ENCODE data around the gene SLC8A3.

The SLC8A3 gene

GRCh38 chr14:70057519-70058136 lies 131.1 kb downstream of the SLC8A3 start:
- no peak for DNase-seq (ENCODE audit: low spot score in 2 of 2)

GRCh38 chr14:70052990-70053389 lies 135.8 kb downstream of the SLC8A3 start:
- peak in 1 of 2 experiments; percentile 49 for DNase-seq (ENCODE audit: low spot score in 2 of 2)

More at GRCh38 chr14:70057519-70058136, 131.1 kb downstream of the SLC8A3 start:
- Histone ChIP-seq H3K4me1 (no peaks in the 10 kb centered on the region), H3K27me3 (ENCODE audit: low read depth) (no peaks in the 10 kb centered on the region), H3K9me3 (no peaks in the 10 kb centered on the region), H3K4me3 (no peak overlapping the region), H3K36me3 (replicated peaks) (no peaks in the 10 kb centered on the region)
- in situ Hi-C loops (cut with MboI; ENCODE audit: low sequenced_read_pairs): no loop called here

GRCh38 chr14:70050136-70050535 lies 138.6 kb downstream of the SLC8A3 start:
- no peak for DNase-seq (ENCODE audit: low spot score in 2 of 2)
- in situ Hi-C loops (cut with MboI; ENCODE audit: low sequenced_read_pairs): no loop called here
- Histone ChIP-seq H3K4me1 (no peaks in the 10 kb centered on the region), H3K4me3 (no peak overlapping the region), H3K36me3 (replicated peaks) (no peaks in the 10 kb centered on the region), H3K9me3 (no peaks in the 10 kb centered on the region), H3K27me3 (ENCODE audit: low read depth) (peaks cover 9% of the 10 kb centered on the region; the same call in 1 of the 2 replicates)

More at GRCh38 chr14:70052990-70053389, 135.8 kb downstream of the SLC8A3 start:
- H3K9me3 ChIP-seq: no peaks in the 10 kb centered on the region
- in situ Hi-C loops (cut with MboI; ENCODE audit: low sequenced_read_pairs): no loop called here
- no peaks in the 10 kb centered on the region for H3K36me3 ChIP-seq (replicated peaks)
- peaks cover 1% of the 10 kb centered on the region; the same call in 1 of the 2 replicates for H3K27me3 ChIP-seq (ENCODE audit: low read depth)
- no peaks in the 10 kb centered on the region for H3K4me1 ChIP-seq
- H3K4me3 ChIP-seq: no peak overlapping the region

- no peaks in the 10 kb centered on the region for H3K9me3 ChIP-seq
- DNase-seq (ENCODE audit: low spot score in 2 of 2): no peak
- H3K4me1 ChIP-seq: no peaks in the 10 kb centered on the region
- H3K27me3 ChIP-seq (ENCODE audit: low read depth): peaks cover 12% of the 10 kb centered on the region; the same call in 1 of the 2 replicates
- in situ Hi-C loops (cut with MboI; ENCODE audit: low sequenced_read_pairs): no loop called here
- H3K4me3 ChIP-seq: no peak overlapping the region
- no peaks in the 10 kb centered on the region for H3K36me3 ChIP-seq (replicated peaks)
Measured at GRCh38 chr14:70049605-70050004, 139.1 kb downstream of the SLC8A3 start.

GRCh38 chr14:70048313-70048654 lies 140.5 kb downstream of the SLC8A3 start:
- no peak for DNase-seq (ENCODE audit: low spot score in 2 of 2)
- H3K4me1 ChIP-seq: no peaks in the 10 kb centered on the region
- H3K4me3 ChIP-seq: no peak overlapping the region
- no peaks in the 10 kb centered on the region for H3K36me3 ChIP-seq (replicated peaks)
- H3K27me3 ChIP-seq (ENCODE audit: low read depth): peaks cover 12% of the 10 kb centered on the region; the same call in 1 of the 2 replicates
- no peaks in the 10 kb centered on the region for H3K9me3 ChIP-seq
- in situ Hi-C loops (cut with MboI; ENCODE audit: low sequenced_read_pairs): no loop called here

- Histone ChIP-seq H3K36me3 (replicated peaks) (no peaks in the 10 kb centered on the region), H3K4me1 (no peaks in the 10 kb centered on the region), H3K4me3 (no peak overlapping the region), H3K9me3 (no peaks in the 10 kb centered on the region), H3K27me3 (ENCODE audit: low read depth) (peaks cover 12% of the 10 kb centered on the region; the same call in 1 of the 2 replicates)
- in situ Hi-C loops (cut with MboI; ENCODE audit: low sequenced_read_pairs): no loop called here
- DNase-seq (ENCODE audit: low spot score in 2 of 2): no peak
Measured at GRCh38 chr14:70047598-70048312, 141.0 kb downstream of the SLC8A3 start.

GRCh38 chr14:70045844-70046535 lies 142.8 kb downstream of the SLC8A3 start:
- in situ Hi-C loops (cut with MboI; ENCODE audit: low sequenced_read_pairs): no loop called here
- peak; percentile 52 to 77 for DNase-seq (ENCODE audit: low spot score in 2 of 2)

GRCh38 chr14:70045310-70045709 lies 143.4 kb downstream of the SLC8A3 start:
- Histone ChIP-seq H3K27me3 (ENCODE audit: low read depth) (peaks cover 12% of the 10 kb centered on the region; the same call in 1 of the 2 replicates), H3K4me1 (no peaks in the 10 kb centered on the region), H3K4me3 (no peak overlapping the region), H3K36me3 (replicated peaks) (no peaks in the 10 kb centered on the region), H3K9me3 (no peaks in the 10 kb centered on the region)
- DNase-seq (ENCODE audit: low spot score in 2 of 2): no peak
- in situ Hi-C loops (cut with MboI; ENCODE audit: low sequenced_read_pairs): no loop called here

More at GRCh38 chr14:70045844-70046535, 142.8 kb downstream of the SLC8A3 start:
- no peaks in the 10 kb centered on the region for H3K9me3 ChIP-seq
- peaks cover 12% of the 10 kb centered on the region; the same call in 1 of the 2 replicates for H3K27me3 ChIP-seq (ENCODE audit: low read depth)
- no peak overlapping the region for H3K4me3 ChIP-seq
- H3K36me3 ChIP-seq (replicated peaks): no peaks in the 10 kb centered on the region
- H3K4me1 ChIP-seq: no peaks in the 10 kb centered on the region

GRCh38 chr14:70043001-70043400 lies 145.8 kb downstream of the SLC8A3 start:
- H3K4me1 ChIP-seq: no peaks in the 10 kb centered on the region
- peaks cover 11% of the 10 kb centered on the region; the same call in 1 of the 2 replicates for H3K27me3 ChIP-seq (ENCODE audit: low read depth)
- no peak overlapping the region for H3K4me3 ChIP-seq
- no peaks in the 10 kb centered on the region for H3K36me3 ChIP-seq (replicated peaks)
- in situ Hi-C loops (cut with MboI; ENCODE audit: low sequenced_read_pairs): no loop called here
- no peaks in the 10 kb centered on the region for H3K9me3 ChIP-seq
- no peak for DNase-seq (ENCODE audit: low spot score in 2 of 2)

GRCh38 chr14:70036665-70037064 lies 152.1 kb downstream of the SLC8A3 start:
- H3K36me3 ChIP-seq (replicated peaks): no peaks in the 10 kb centered on the region
- DNase-seq (ENCODE audit: low spot score in 2 of 2): no peak
- no peaks in the 10 kb centered on the region for H3K4me1 ChIP-seq
- in situ Hi-C loops (cut with MboI; ENCODE audit: low sequenced_read_pairs): no loop called here
- no peaks in the 10 kb centered on the region for H3K27me3 ChIP-seq (ENCODE audit: low read depth)
- H3K9me3 ChIP-seq: no peaks in the 10 kb centered on the region
- H3K4me3 ChIP-seq: no peak overlapping the region

- in situ Hi-C loops (cut with MboI; ENCODE audit: low sequenced_read_pairs): no loop called here
- Histone ChIP-seq H3K4me1 (no peaks in the 10 kb centered on the region), H3K9me3 (no peaks in the 10 kb centered on the region), H3K4me3 (no peak overlapping the region), H3K27me3 (ENCODE audit: low read depth) (no peaks in the 10 kb centered on the region), H3K36me3 (replicated peaks) (no peaks in the 10 kb centered on the region)
- DNase-seq (ENCODE audit: low spot score in 2 of 2): no peak
Measured at GRCh38 chr14:70034257-70034656, 154.5 kb downstream of the SLC8A3 start.

- Histone ChIP-seq H3K9me3 (no peaks in the 10 kb centered on the region), H3K4me1 (no peaks in the 10 kb centered on the region), H3K4me3 (no peak overlapping the region), H3K36me3 (replicated peaks) (no peaks in the 10 kb centered on the region), H3K27me3 (ENCODE audit: low read depth) (no peaks in the 10 kb centered on the region)
- in situ Hi-C loops (cut with MboI; ENCODE audit: low sequenced_read_pairs): no loop called here
- no peak for DNase-seq (ENCODE audit: low spot score in 2 of 2)
Measured at GRCh38 chr14:70033561-70033960, 155.2 kb downstream of the SLC8A3 start.

- Histone ChIP-seq H3K4me1 (no peaks in the 10 kb centered on the region), H3K9me3 (no peaks in the 10 kb centered on the region), H3K36me3 (replicated peaks) (no peaks in the 10 kb centered on the region), H3K4me3 (no peak overlapping the region), H3K27me3 (ENCODE audit: low read depth) (peaks cover under 1% of the 10 kb centered on the region; the same call in 1 of the 2 replicates)
- no peak for DNase-seq (ENCODE audit: low spot score in 2 of 2)
- in situ Hi-C loops (cut with MboI; ENCODE audit: low sequenced_read_pairs): no loop called here
Measured at GRCh38 chr14:70033116-70033515, 155.6 kb downstream of the SLC8A3 start.

- peaks cover 3% of the 10 kb centered on the region; the same call in 1 of the 2 replicates for H3K27me3 ChIP-seq (ENCODE audit: low read depth)
- in situ Hi-C loops (cut with MboI; ENCODE audit: low sequenced_read_pairs): no loop called here
- no peaks in the 10 kb centered on the region for H3K36me3 ChIP-seq (replicated peaks)
- no peaks in the 10 kb centered on the region for H3K4me1 ChIP-seq
- no peaks in the 10 kb centered on the region for H3K9me3 ChIP-seq
- H3K4me3 ChIP-seq: no peak overlapping the region
- no peak for DNase-seq (ENCODE audit: low spot score in 2 of 2)
Measured at GRCh38 chr14:70032447-70032846, 156.3 kb downstream of the SLC8A3 start.

Data from HAP-1 (cell line).